Right atrium auricular region (tissue), 2 donors: ENCODE measurements around the gene PITPNM3. TPM values are rescaled to one million over a fixed set of nuclear protein-coding genes. Genes with fewer than 3 reads are reported as not detected.

Experiments used
- DNase-seq: peaks from one replicate; pipeline ENCODE4 v3.0.0-alpha.2; 2019; ENCODE audit warnings: low spot score
- H3K27ac ChIP-seq, 2 donors: fragments of 200-600 bp; sonication (generic); 1 replicate in 1 of 2; 2 replicates in 1 of 2; pipeline ENCODE4 v1.5.1; 2016 to 2019
- H3K27me3 ChIP-seq, 2 donors: fragments of 200-600 bp; sonication (generic); one replicate each; pipeline versions ENCODE4 v1.5.1 to v1.6.0; 2017 to 2019
- H3K36me3 ChIP-seq: fragments of 200-600 bp; sonication (generic); one replicate; pipeline ENCODE4 v1.5.1; 2016
- H3K4me1 ChIP-seq, 2 donors: fragments of 200-600 bp; sonication (generic); one replicate each; pipeline versions ENCODE4 v1.5.1 to v1.6.0; 2017 to 2019
- H3K4me3 ChIP-seq, 2 donors: fragments of 200-600 bp; sonication (generic); 1 replicate in 1 of 2; 2 replicates in 1 of 2; pipeline ENCODE4 v1.5.1; 2017 to 2019; ENCODE audit warnings: mild to moderate bottlenecking in 1 of 2, moderate library complexity in 1 of 2
- H3K9me3 ChIP-seq, 2 donors: fragments of 200-600 bp; sonication (generic); one replicate each; pipeline ENCODE4 v1.5.1; 2019
- CTCF ChIP-seq, 2 donors: fragments of 200-600 bp; sonication (generic); IDR thresholded peaks; one replicate each; pipeline ENCODE4 v1.5.1; 2019; ENCODE audit warnings: antibody characterized with exemption in 2 of 2
- total RNA-seq, 2 donors: library from RNA; depleted of rRNA; stranded (reverse); fragments of >200 nt; gene quantifications; one replicate each; pipeline ENCODE4 v1.1.0, GENCODE V29; 2016

Gene PITPNM3
- total RNA-seq, 2 donors from 2014 or later: 0.56 to 1.2 TPM

GRCh38 chr17:6470146-6470718, 86.1 kb downstream of the PITPNM3 start:
- no peaks in the 10 kb centered on the region for H3K36me3 ChIP-seq
- H3K9me3 ChIP-seq: peaks cover 0 to 4% of the 10 kb centered on the region in 2 donors
- no peak for TF ChIP-seq CTCF (IDR thresholded peaks at IDR 0.05)
- no peaks in the 10 kb centered on the region for H3K4me1 ChIP-seq
- H3K4me3 ChIP-seq: no peak overlapping the region
- no peak for DNase-seq
- no peaks in the 10 kb centered on the region for H3K27me3 ChIP-seq
- H3K27ac ChIP-seq: no peak overlapping the region

GRCh38 chr17:6468051-6468790, 88.1 kb downstream of the PITPNM3 start:
- Histone ChIP-seq H3K4me1 (no peaks in the 10 kb centered on the region), H3K27me3 (no peaks in the 10 kb centered on the region), H3K4me3 (no peak overlapping the region), H3K27ac (no peak overlapping the region), H3K9me3 (peaks cover 0 to 4% of the 10 kb centered on the region in 2 donors), H3K36me3 (no peaks in the 10 kb centered on the region)
- no peak for TF ChIP-seq CTCF (IDR thresholded peaks at IDR 0.05)
- DNase-seq: no peak

- Histone ChIP-seq H3K27ac (no peak overlapping the region), H3K36me3 (no peaks in the 10 kb centered on the region), H3K4me1 (no peaks in the 10 kb centered on the region), H3K9me3 (peaks cover 0 to 4% of the 10 kb centered on the region in 2 donors), H3K4me3 (no peak overlapping the region), H3K27me3 (no peaks in the 10 kb centered on the region)
- TF ChIP-seq CTCF (IDR thresholded peaks at IDR 0.05): no peak
- no peak for DNase-seq
These were observed 88.8 kb downstream of the PITPNM3 start for GRCh38 chr17:6467567-6467966.

- no peak for TF ChIP-seq CTCF (IDR thresholded peaks at IDR 0.05)
These were observed 91.0 kb downstream of the PITPNM3 start for GRCh38 chr17:6465206-6466003.

GRCh38 chr17:6464446-6465041, 91.8 kb downstream of the PITPNM3 start:
- no peak for TF ChIP-seq CTCF (IDR thresholded peaks at IDR 0.05)
- Histone ChIP-seq H3K4me3 (no peak overlapping the region), H3K36me3 (no peaks in the 10 kb centered on the region), H3K4me1 (no peaks in the 10 kb centered on the region), H3K27ac (no peak overlapping the region), H3K27me3 (no peaks in the 10 kb centered on the region), H3K9me3 (peaks cover 0 to 4% of the 10 kb centered on the region in 2 donors)
- DNase-seq: no peak

More at GRCh38 chr17:6465206-6466003, 91.0 kb downstream of the PITPNM3 start:
- peaks cover 0 to 4% of the 10 kb centered on the region in 2 donors for H3K9me3 ChIP-seq
- no peak overlapping the region for H3K27ac ChIP-seq
- no peaks in the 10 kb centered on the region for H3K27me3 ChIP-seq
- no peaks in the 10 kb centered on the region for H3K36me3 ChIP-seq
- no peaks in the 10 kb centered on the region for H3K4me1 ChIP-seq
- no peak for DNase-seq
- H3K4me3 ChIP-seq: no peak overlapping the region
